ENCODE results near the gene CD9. TPM values are rescaled to one million over a fixed set of nuclear protein-coding genes. Genes with fewer than 3 reads are reported as not detected.

CD9 gene
- polyA plus RNA-seq, 1 donor from 2014 or later: not detected

DNA sequence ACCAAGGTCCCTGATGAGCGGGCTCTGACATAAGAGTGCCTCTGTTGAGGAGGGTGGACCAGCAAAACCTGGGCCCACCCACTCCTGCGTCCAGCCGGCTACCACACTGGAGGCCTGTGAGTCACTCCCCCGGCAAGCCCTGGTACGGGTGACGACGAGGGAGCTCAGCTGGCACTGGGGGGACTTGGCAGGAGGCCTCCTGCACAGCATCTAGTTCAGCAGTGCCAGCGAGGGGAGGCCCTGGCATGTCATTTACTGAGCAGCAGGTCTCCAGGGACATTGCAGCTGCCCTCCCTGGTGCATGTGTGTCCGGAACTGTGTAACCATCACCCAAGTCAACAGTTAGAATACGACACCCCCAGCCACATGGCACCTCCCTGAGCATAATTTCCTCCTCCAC lies 24.4 kb downstream of the CD9 start:
- Histone ChIP-seq H3K27me3 (ENCODE audit: insufficient read depth, low read depth, low read length) (no peaks in the 10 kb centered on the region), H3K4me3 (ENCODE audit: low read length) (no peak overlapping the region), H4K20me1 (ENCODE audit: insufficient read depth) (no peaks in the 10 kb centered on the region), H3K79me2 (replicated peaks; ENCODE audit: insufficient read depth, low read length) (no peaks in the 10 kb centered on the region), H3K36me3 (ENCODE audit: insufficient read depth, low read length) (no peaks in the 10 kb centered on the region), H2AFZ (ENCODE audit: low read depth, low read length) (no peak overlapping the region), H3K9ac (ENCODE audit: low read length) (no peak overlapping the region), H3K9me3 (ENCODE audit: low read length) (no peaks in the 10 kb centered on the region), H3K9me2 (ENCODE audit: insufficient read depth, low read length) (no peaks in the 10 kb centered on the region), H3K27ac (ENCODE audit: low read length) (no peak overlapping the region), H3K4me2 (ENCODE audit: low read length) (no peak overlapping the region), H3F3A (ENCODE audit: insufficient read depth, low read length, poor library complexity, severe bottlenecking) (no peaks in the 10 kb centered on the region)
- TF ChIP-seq POLR2AphosphoS5 (IDR thresholded peaks at IDR 0.05) (no peak), EP300 (conservative IDR thresholded peaks at IDR 0.05; ENCODE audit: poor library complexity, severe bottlenecking) (no peak), EZH2 (IDR thresholded peaks at IDR 0.05; ENCODE audit: borderline replicate concordance, insufficient read depth, low read length, poor library complexity, severe bottlenecking) (no peak), MXI1 (conservative IDR thresholded peaks at IDR 0.05; ENCODE audit: poor library complexity, severe bottlenecking) (no peak), REST (IDR thresholded peaks at IDR 0.05; ENCODE audit: borderline replicate concordance) (no peak), SMC3 (conservative IDR thresholded peaks at IDR 0.05; ENCODE audit: poor library complexity) (no peak), TAF1 (IDR thresholded peaks at IDR 0.05; ENCODE audit: low read depth) (no peak), CTCF (IDR thresholded peaks at IDR 0.05; ENCODE audit: poor library complexity, severe bottlenecking) (no peak), RAD21 (conservative IDR thresholded peaks at IDR 0.05) (no peak)

- no peak overlapping the region for H3K9ac ChIP-seq (ENCODE audit: low read length)
- H3K36me3 ChIP-seq (ENCODE audit: insufficient read depth, low read length): no peaks in the 10 kb centered on the region
- TF ChIP-seq REST (IDR thresholded peaks at IDR 0.05; ENCODE audit: borderline replicate concordance): no peak
- no peak for TF ChIP-seq TAF1 (IDR thresholded peaks at IDR 0.05; ENCODE audit: low read depth)
- no peak for TF ChIP-seq MXI1 (conservative IDR thresholded peaks at IDR 0.05; ENCODE audit: poor library complexity, severe bottlenecking)
- no peak for TF ChIP-seq EP300 (conservative IDR thresholded peaks at IDR 0.05; ENCODE audit: poor library complexity, severe bottlenecking)
- TF ChIP-seq CTCF (IDR thresholded peaks at IDR 0.05; ENCODE audit: poor library complexity, severe bottlenecking): no peak
- TF ChIP-seq EZH2 (IDR thresholded peaks at IDR 0.05; ENCODE audit: borderline replicate concordance, insufficient read depth, low read length, poor library complexity, severe bottlenecking): no peak
- TF ChIP-seq POLR2AphosphoS5 (IDR thresholded peaks at IDR 0.05): no peak
- TF ChIP-seq SMC3 (conservative IDR thresholded peaks at IDR 0.05; ENCODE audit: poor library complexity): no peak
- no peak for TF ChIP-seq RAD21 (conservative IDR thresholded peaks at IDR 0.05)
- no peak overlapping the region for H2AFZ ChIP-seq (ENCODE audit: low read depth, low read length)
- H3F3A ChIP-seq (ENCODE audit: insufficient read depth, low read length, poor library complexity, severe bottlenecking): no peaks in the 10 kb centered on the region
- H3K27ac ChIP-seq (ENCODE audit: low read length): no peak overlapping the region
- H3K4me2 ChIP-seq (ENCODE audit: low read length): no peak overlapping the region
- no peaks in the 10 kb centered on the region for H4K20me1 ChIP-seq (ENCODE audit: insufficient read depth)
- no peaks in the 10 kb centered on the region for H3K79me2 ChIP-seq (replicated peaks; ENCODE audit: insufficient read depth, low read length)
- no peaks in the 10 kb centered on the region for H3K9me3 ChIP-seq (ENCODE audit: low read length)
- H3K9me2 ChIP-seq (ENCODE audit: insufficient read depth, low read length): no peaks in the 10 kb centered on the region
- H3K4me3 ChIP-seq (ENCODE audit: low read length): no peak overlapping the region
- H3K27me3 ChIP-seq (ENCODE audit: insufficient read depth, low read depth, low read length): no peaks in the 10 kb centered on the region
Measured at GRCh38 chr12:6225630-6226001, 25.4 kb downstream of the CD9 start.
